Testis (tissue), 2 donors: ENCODE measurements around the gene FSCN2.

Source experiments
- POLR2A ChIP-seq: fragments of 450-650 bp; IDR thresholded peaks from one replicate; pipeline ENCODE4 v1.6.1; 2017; ENCODE audit warnings: antibody characterized with exemption, mild to moderate bottlenecking, moderate library complexity
- TF ChIP-seq, protein P1 (sequence below), 3 experiments: fragments of 450-650 bp in 2 of 3; fragments of 200-600 bp in 1 of 3; sonication (generic) in 1 of 3; IDR thresholded peaks; one replicate each; pipeline ENCODE4 v1.5.1; 2016 to 2019; ENCODE audit warnings: antibody characterized with exemption in 3 of 3, mild to moderate bottlenecking in 2 of 3, moderate library complexity in 1 of 3

DNA sequence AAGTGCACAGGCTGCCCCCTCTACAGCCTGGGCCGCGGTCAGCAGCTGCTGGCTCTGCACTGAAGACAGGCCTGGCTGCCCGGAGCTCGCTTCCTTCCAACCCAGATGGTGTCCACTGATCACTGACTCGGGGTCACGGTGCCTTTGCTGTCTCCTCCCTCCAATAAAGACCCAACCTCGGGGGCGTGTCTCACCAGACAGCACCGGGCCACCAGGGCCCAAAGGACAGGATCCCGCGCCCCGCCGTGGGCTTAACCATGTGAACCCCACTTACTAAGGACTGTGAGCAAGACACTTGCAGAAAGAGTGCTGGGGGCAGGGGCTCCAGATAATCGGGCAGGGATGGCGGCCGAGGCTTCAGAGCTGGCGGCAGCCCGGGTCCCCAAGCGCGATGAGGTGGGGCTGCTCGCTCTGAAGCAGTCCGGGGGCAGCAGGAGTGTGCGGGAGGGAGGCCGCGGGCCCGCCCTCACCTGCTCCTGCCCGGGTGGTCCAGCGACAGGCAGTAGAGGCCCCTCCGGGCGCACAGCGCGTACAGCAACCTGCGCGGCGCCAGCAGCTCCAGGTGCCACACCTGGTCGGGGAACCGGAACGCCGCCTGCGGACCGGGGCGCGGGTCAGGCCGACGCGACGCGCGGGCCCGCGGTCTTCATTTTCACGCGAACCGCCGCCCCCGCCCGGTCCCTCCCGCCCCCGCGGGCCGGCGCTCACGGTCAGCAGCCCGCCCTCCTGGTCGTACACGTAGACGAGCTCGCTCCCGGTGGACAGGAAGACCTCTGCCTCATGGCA is 23.5 kb downstream of the FSCN2 start:
- TF ChIP-seq, protein P1, sequence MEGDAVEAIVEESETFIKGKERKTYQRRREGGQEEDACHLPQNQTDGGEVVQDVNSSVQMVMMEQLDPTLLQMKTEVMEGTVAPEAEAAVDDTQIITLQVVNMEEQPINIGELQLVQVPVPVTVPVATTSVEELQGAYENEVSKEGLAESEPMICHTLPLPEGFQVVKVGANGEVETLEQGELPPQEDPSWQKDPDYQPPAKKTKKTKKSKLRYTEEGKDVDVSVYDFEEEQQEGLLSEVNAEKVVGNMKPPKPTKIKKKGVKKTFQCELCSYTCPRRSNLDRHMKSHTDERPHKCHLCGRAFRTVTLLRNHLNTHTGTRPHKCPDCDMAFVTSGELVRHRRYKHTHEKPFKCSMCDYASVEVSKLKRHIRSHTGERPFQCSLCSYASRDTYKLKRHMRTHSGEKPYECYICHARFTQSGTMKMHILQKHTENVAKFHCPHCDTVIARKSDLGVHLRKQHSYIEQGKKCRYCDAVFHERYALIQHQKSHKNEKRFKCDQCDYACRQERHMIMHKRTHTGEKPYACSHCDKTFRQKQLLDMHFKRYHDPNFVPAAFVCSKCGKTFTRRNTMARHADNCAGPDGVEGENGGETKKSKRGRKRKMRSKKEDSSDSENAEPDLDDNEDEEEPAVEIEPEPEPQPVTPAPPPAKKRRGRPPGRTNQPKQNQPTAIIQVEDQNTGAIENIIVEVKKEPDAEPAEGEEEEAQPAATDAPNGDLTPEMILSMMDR (IDR thresholded peaks at IDR 0.05), result no peak
- no peak for TF ChIP-seq POLR2A
